ENCODE measurements around the gene ELFN1.

The ELFN1 gene

DNA sequence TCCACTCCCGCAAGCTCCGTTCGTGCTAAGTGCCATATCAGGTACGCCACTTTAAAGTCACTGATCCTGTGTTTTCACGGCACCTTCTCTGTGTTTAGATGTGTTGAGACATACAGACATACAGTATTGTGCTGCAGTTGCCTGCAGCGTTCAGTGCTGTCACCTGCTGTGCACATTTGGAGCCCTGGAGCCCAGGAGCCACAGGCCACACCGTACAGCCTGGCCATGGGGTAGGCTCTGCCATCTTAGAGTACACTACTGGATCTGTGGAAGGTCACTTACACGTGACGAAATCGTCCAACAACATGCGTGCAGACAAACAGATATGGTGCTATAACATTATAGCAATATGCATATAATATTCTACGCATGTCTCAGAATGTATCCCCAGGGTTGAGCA lies 111.3 kb downstream of the ELFN1 start:
- DNase-seq (ENCODE audit: low spot score in 2 of 2): no peak
- Mint-ChIP-seq H3K4me1 (no peaks in the 10 kb centered on the region), H3K27ac (no peak overlapping the region), H3K4me3 (no peak overlapping the region), H3K36me3 (peaks cover 4% of the 10 kb centered on the region), H3K9me3 (peaks cover 9% of the 10 kb centered on the region), H3K27me3 (peaks cover 10% of the 10 kb centered on the region)
- no peak for ATAC-seq (ENCODE audit: low read depth)

GRCh38 chr7:1785839-1786238 lies 115.8 kb downstream of the ELFN1 start:
- Mint-ChIP-seq H3K27ac (no peak overlapping the region), H3K36me3 (peaks cover 4% of the 10 kb centered on the region), H3K9me3 (peaks cover 10% of the 10 kb centered on the region), H3K27me3 (peaks cover 19% of the 10 kb centered on the region), H3K4me1 (no peaks in the 10 kb centered on the region), H3K4me3 (no peak overlapping the region)
- DNase-seq (ENCODE audit: low spot score in 2 of 2) (no peak), ATAC-seq (ENCODE audit: low read depth) (no peak)

DNA sequence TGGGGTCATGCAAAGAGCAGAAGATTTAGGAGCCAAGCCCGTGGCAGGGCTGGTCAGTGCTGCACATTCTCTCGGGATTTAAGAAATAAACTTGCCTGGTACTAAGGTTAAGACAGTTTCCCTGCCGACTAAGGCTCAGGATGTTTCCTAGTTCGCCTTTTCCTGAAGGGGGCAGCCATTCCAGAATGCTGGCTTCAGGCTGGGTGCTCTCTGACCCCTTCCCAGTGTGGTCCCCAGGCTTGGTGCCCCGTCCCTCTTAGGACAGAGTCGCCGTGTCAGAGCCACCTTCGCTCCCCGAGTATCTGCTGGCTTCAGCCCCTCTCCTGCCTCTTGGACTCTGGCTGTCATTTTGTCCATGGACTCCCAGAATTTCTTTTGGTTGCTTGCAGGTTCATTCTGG lies 117.2 kb downstream of the ELFN1 start:
- ATAC-seq (ENCODE audit: low read depth) (no peak), DNase-seq (ENCODE audit: low spot score in 2 of 2) (no peak)
- Mint-ChIP-seq H3K4me3 (no peak overlapping the region), H3K9me3 (peaks cover 10% of the 10 kb centered on the region), H3K4me1 (no peaks in the 10 kb centered on the region), H3K36me3 (peaks cover 4% of the 10 kb centered on the region), H3K27ac (no peak overlapping the region), H3K27me3 (peaks cover 17% of the 10 kb centered on the region)

GRCh38 chr7:1787681-1788235 lies 117.7 kb downstream of the ELFN1 start:
- peaks cover 19% of the 10 kb centered on the region for H3K27me3 Mint-ChIP-seq
- DNase-seq (ENCODE audit: low spot score in 2 of 2): no peak
- H3K9me3 Mint-ChIP-seq: peaks cover 10% of the 10 kb centered on the region
- H3K4me1 Mint-ChIP-seq: no peaks in the 10 kb centered on the region
- no peak for ATAC-seq (ENCODE audit: low read depth)
- no peak overlapping the region for H3K4me3 Mint-ChIP-seq
- no peak overlapping the region for H3K27ac Mint-ChIP-seq
- H3K36me3 Mint-ChIP-seq: peaks cover 6% of the 10 kb centered on the region

DNA sequence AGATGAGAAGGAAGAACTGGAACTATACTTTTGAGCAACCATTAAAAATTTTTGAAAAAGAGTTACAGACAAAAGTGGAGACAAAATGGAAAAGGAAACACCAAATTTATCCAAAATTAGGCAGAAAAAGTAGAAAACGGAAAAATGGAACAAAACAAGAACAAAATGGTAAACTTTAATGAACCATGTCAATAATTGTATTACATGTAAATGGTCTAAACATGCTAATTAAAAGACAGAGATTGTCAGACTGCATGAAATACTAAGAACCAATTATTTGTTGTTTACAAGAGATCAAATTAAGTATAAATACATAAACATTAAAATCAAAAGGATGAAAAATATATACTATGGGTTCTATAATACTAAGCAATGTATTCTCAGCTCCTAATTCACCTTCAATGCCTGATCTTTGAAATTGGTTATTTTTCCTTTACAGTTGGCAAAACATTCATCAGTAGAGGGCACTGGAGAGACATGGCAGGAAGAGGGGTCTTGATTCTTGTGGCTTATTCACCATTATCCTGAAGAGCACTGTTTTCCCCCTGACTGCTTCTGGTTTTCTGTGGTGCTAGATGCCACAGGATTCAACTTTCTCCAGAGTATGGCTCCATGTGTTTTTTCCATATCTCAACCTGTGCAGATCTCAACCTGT lies 124.9 kb downstream of the ELFN1 start:
- H3K9me3 Mint-ChIP-seq: peaks cover 17% of the 10 kb centered on the region
- H3K27me3 Mint-ChIP-seq: peaks cover 20% of the 10 kb centered on the region
- no peak for ATAC-seq (ENCODE audit: low read depth)
- no peak overlapping the region for H3K4me3 Mint-ChIP-seq
- H3K36me3 Mint-ChIP-seq: peaks cover 11% of the 10 kb centered on the region
- no peak for DNase-seq (ENCODE audit: low spot score in 2 of 2)
- no peak overlapping the region for H3K27ac Mint-ChIP-seq
- no peaks in the 10 kb centered on the region for H3K4me1 Mint-ChIP-seq
